Glutamatergic neuron (in vitro differentiated cells): Measurements from ENCODE around the gene RALGPS1. TPM values are rescaled to one million over a fixed set of nuclear protein-coding genes. Genes with fewer than 3 reads are reported as not detected.

ENCODE experiments used
- DNase-seq: peaks from one replicate; pipeline ENCODE4 v3.0.0; 2022
- H3K27ac Mint-ChIP-seq: one replicate; pipeline ENCODE4 v1.8.0; 2020; ENCODE audit warnings: mild to moderate bottlenecking, mixed read lengths, inconsistent platforms; ENCODE audit not compliant: unreplicated experiment
- H3K27me3 Mint-ChIP-seq: one replicate; pipeline ENCODE4 v1.8.0; 2020; ENCODE audit warnings: mild to moderate bottlenecking, moderate library complexity, mixed read lengths, inconsistent platforms; ENCODE audit not compliant: unreplicated experiment
- H3K36me3 Mint-ChIP-seq: one replicate; pipeline ENCODE4 v1.8.0; 2020; ENCODE audit warnings: mild to moderate bottlenecking, mixed read lengths, inconsistent platforms; ENCODE audit not compliant: unreplicated experiment
- H3K4me1 Mint-ChIP-seq: one replicate; pipeline ENCODE4 v1.8.0; 2020; ENCODE audit warnings: mild to moderate bottlenecking, low read depth, mixed read lengths, inconsistent platforms; ENCODE audit not compliant: unreplicated experiment
- H3K4me3 Mint-ChIP-seq: one replicate; pipeline ENCODE4 v1.8.0; 2020; ENCODE audit warnings: mild to moderate bottlenecking, mixed read lengths, inconsistent platforms; ENCODE audit not compliant: unreplicated experiment
- H3K9me3 Mint-ChIP-seq: one replicate; pipeline ENCODE4 v1.8.0; 2020; ENCODE audit warnings: mild to moderate bottlenecking, moderate library complexity, mixed read lengths, inconsistent platforms; ENCODE audit not compliant: unreplicated experiment
- CTCF ChIP-seq: fragments of 200-600 bp; sonication (generic); IDR thresholded peaks from one replicate; pipeline ENCODE4 v1.5.0; 2021; ENCODE audit not compliant: partially characterized antibody, unreplicated experiment
- total RNA-seq: library from RNA; stranded (reverse); fragmentation: NEBNext Ultra II Directional; extraction: Animal tissue kit (Norgen Biotek cat#: 25700); gene quantifications from one replicate; pipeline ENCODE4 v1.2.1, GENCODE V29; 2021; ENCODE audit not compliant: unreplicated experiment

RALGPS1 gene
- total RNA-seq, 1 donor from 2014 or later = 23.8 TPM

- peak; percentile 87 for DNase-seq
- peaks cover 4% of the 10 kb centered on the region for H3K27me3 Mint-ChIP-seq
- peak within 1 kb of the TSS; percentile 92 for H3K27ac Mint-ChIP-seq
- H3K9me3 Mint-ChIP-seq = peaks cover 10% of the 10 kb centered on the region
- no peaks in the 10 kb centered on the region for H3K36me3 Mint-ChIP-seq
- TF ChIP-seq CTCF = no peak
- H3K4me3 Mint-ChIP-seq = peak within 1 kb of the TSS; percentile 87
- peaks cover 46% of the 10 kb centered on the region for H3K4me1 Mint-ChIP-seq
Observed at GRCh38 chr9:127122176-127123063, 207.8 kb downstream of the RALGPS1 start, which contains the start of gene ANGPTL2. Gene ANGPTL2, minus strand, starts transcription at chr9:127122635. Its CDS starts 13,904 bp downstream, at chr9:127108731.

- Mint-ChIP-seq H3K4me3 (peak overlapping the region; percentile 59), H3K27me3 (peaks cover 4% of the 10 kb centered on the region), H3K4me1 (peaks cover 44% of the 10 kb centered on the region), H3K27ac (peak overlapping the region; percentile 48), H3K36me3 (no peaks in the 10 kb centered on the region), H3K9me3 (peaks cover 10% of the 10 kb centered on the region)
- TF ChIP-seq CTCF = no peak
- no peak for DNase-seq
Observed at GRCh38 chr9:127123064-127123890, 208.7 kb downstream of the RALGPS1 start.

- Mint-ChIP-seq H3K4me1 (peaks cover 42% of the 10 kb centered on the region), H3K9me3 (peaks cover 10% of the 10 kb centered on the region), H3K4me3 (no peak overlapping the region), H3K27me3 (peaks cover 4% of the 10 kb centered on the region), H3K36me3 (no peaks in the 10 kb centered on the region), H3K27ac (no peak overlapping the region)
- no peak for TF ChIP-seq CTCF
- no peak for DNase-seq
Observed at GRCh38 chr9:127124111-127124531, 209.5 kb downstream of the RALGPS1 start.

GRCh38 chr9:127124792-127125191 is 210.2 kb downstream of the RALGPS1 start:
- Mint-ChIP-seq H3K4me3 (no peak overlapping the region), H3K4me1 (peaks cover 43% of the 10 kb centered on the region), H3K36me3 (no peaks in the 10 kb centered on the region), H3K27ac (no peak overlapping the region), H3K27me3 (peaks cover 4% of the 10 kb centered on the region), H3K9me3 (peaks cover 10% of the 10 kb centered on the region)
- no peak for DNase-seq
- TF ChIP-seq CTCF = no peak
